H7 (cell line): ENCODE measurements around the gene GPRIN3. TPM values are rescaled to one million over a fixed set of nuclear protein-coding genes. Genes with fewer than 3 reads are reported as not detected.

Experiments
- DNase-seq: peaks from one replicate; pipeline ENCODE4 v3.0.0; 2012
- H3K27me3 ChIP-seq: 2 replicates; pipeline ENCODE4 v1.6.0; 2011; ENCODE audit warnings: mild to moderate bottlenecking, low read length; ENCODE audit not compliant: control insufficient read depth, insufficient read depth
- H3K36me3 ChIP-seq: replicated peaks from 2 replicates; pipeline ENCODE4 v1.5.1; 2011; ENCODE audit warnings: low read length; ENCODE audit not compliant: control insufficient read depth, insufficient read depth
- H3K4me3 ChIP-seq: 2 replicates; pipeline ENCODE4 v1.5.1; 2011; ENCODE audit warnings: low read depth, mild to moderate bottlenecking, control low read depth, low read length, moderate library complexity; ENCODE audit not compliant: insufficient read depth
- total RNA-seq: library from RNA; depleted of rRNA; stranded (reverse); fragments of >200 nt; shearing (Covaris generic); gene quantifications from 2 replicates; pipeline ENCODE4 v1.2.3, GENCODE V29; 2014

GPRIN3 gene
- total RNA-seq, 1 experiment from 2014 or later, result 0.42 TPM

- H3K36me3 ChIP-seq, result no peaks in the 10 kb centered on the region
- DNase-seq, result no peak
- peaks cover 17% of the 10 kb centered on the region for H3K27me3 ChIP-seq
- no peak overlapping the region for H3K4me3 ChIP-seq
Observed at GRCh38 chr4:89305028-89305427, 2.6 kb downstream of the GPRIN3 start.

- H3K4me3 ChIP-seq, result no peak overlapping the region
- DNase-seq, result no peak
- H3K36me3 ChIP-seq, result no peaks in the 10 kb centered on the region
- H3K27me3 ChIP-seq, result peaks cover 17% of the 10 kb centered on the region
Observed at GRCh38 chr4:89303814-89304388, 3.7 kb downstream of the GPRIN3 start.

- no peak for DNase-seq
- H3K27me3 ChIP-seq, result peaks cover 12% of the 10 kb centered on the region
- H3K4me3 ChIP-seq, result no peak overlapping the region
Observed at GRCh38 chr4:89303177-89303576, 4.4 kb downstream of the GPRIN3 start.

GRCh38 chr4:89301902-89302301 is 5.7 kb downstream of the GPRIN3 start:
- no peaks in the 10 kb centered on the region for H3K36me3 ChIP-seq

More at GRCh38 chr4:89303177-89303576, 4.4 kb downstream of the GPRIN3 start:
- no peaks in the 10 kb centered on the region for H3K36me3 ChIP-seq

GRCh38 chr4:89301003-89301402 is 6.6 kb downstream of the GPRIN3 start:
- DNase-seq, result no peak
- H3K4me3 ChIP-seq, result no peak overlapping the region
- no peaks in the 10 kb centered on the region for H3K27me3 ChIP-seq
- no peaks in the 10 kb centered on the region for H3K36me3 ChIP-seq

More at GRCh38 chr4:89301902-89302301, 5.7 kb downstream of the GPRIN3 start:
- Histone ChIP-seq H3K27me3 (peaks cover 5% of the 10 kb centered on the region), H3K4me3 (no peak overlapping the region)
- DNase-seq, result no peak

- H3K36me3 ChIP-seq, result no peaks in the 10 kb centered on the region
- no peak for DNase-seq
- no peak overlapping the region for H3K4me3 ChIP-seq
- no peaks in the 10 kb centered on the region for H3K27me3 ChIP-seq
Observed at GRCh38 chr4:89300499-89300898, 7.1 kb downstream of the GPRIN3 start.

GRCh38 chr4:89300060-89300459 is 7.5 kb downstream of the GPRIN3 start:
- Histone ChIP-seq H3K36me3 (no peaks in the 10 kb centered on the region), H3K4me3 (no peak overlapping the region), H3K27me3 (no peaks in the 10 kb centered on the region)
- DNase-seq, result no peak

GRCh38 chr4:89299153-89299791 is 8.3 kb downstream of the GPRIN3 start:
- Histone ChIP-seq H3K27me3 (no peaks in the 10 kb centered on the region), H3K4me3 (no peak overlapping the region), H3K36me3 (no peaks in the 10 kb centered on the region)
- DNase-seq, result no peak

GRCh38 chr4:89298788-89299152 is 8.8 kb downstream of the GPRIN3 start:
- Histone ChIP-seq H3K4me3 (no peak overlapping the region), H3K27me3 (no peaks in the 10 kb centered on the region), H3K36me3 (no peaks in the 10 kb centered on the region)
- DNase-seq, result no peak

GRCh38 chr4:89298155-89298554 is 9.4 kb downstream of the GPRIN3 start:
- Histone ChIP-seq H3K4me3 (no peak overlapping the region), H3K36me3 (no peaks in the 10 kb centered on the region), H3K27me3 (no peaks in the 10 kb centered on the region)
- no peak for DNase-seq

- H3K36me3 ChIP-seq, result no peaks in the 10 kb centered on the region
- no peak overlapping the region for H3K4me3 ChIP-seq
- H3K27me3 ChIP-seq, result no peaks in the 10 kb centered on the region
- no peak for DNase-seq
Observed at GRCh38 chr4:89296896-89297295, 10.7 kb downstream of the GPRIN3 start.

GRCh38 chr4:89296399-89296798 is 11.2 kb downstream of the GPRIN3 start:
- H3K27me3 ChIP-seq, result no peaks in the 10 kb centered on the region
- DNase-seq, result no peak
- H3K36me3 ChIP-seq, result no peaks in the 10 kb centered on the region
- no peak overlapping the region for H3K4me3 ChIP-seq

- no peaks in the 10 kb centered on the region for H3K27me3 ChIP-seq
- no peaks in the 10 kb centered on the region for H3K36me3 ChIP-seq
- no peak for DNase-seq
- H3K4me3 ChIP-seq, result no peak overlapping the region
Observed at GRCh38 chr4:89295415-89295927, 12.1 kb downstream of the GPRIN3 start.

GRCh38 chr4:89294573-89295269 is 12.9 kb downstream of the GPRIN3 start:
- no peaks in the 10 kb centered on the region for H3K27me3 ChIP-seq
- no peak overlapping the region for H3K4me3 ChIP-seq
- no peak for DNase-seq
- H3K36me3 ChIP-seq, result no peaks in the 10 kb centered on the region

GRCh38 chr4:89293299-89293698 is 14.3 kb downstream of the GPRIN3 start:
- Histone ChIP-seq H3K4me3 (no peak overlapping the region), H3K36me3 (no peaks in the 10 kb centered on the region), H3K27me3 (no peaks in the 10 kb centered on the region)
- no peak for DNase-seq
